Ramos (cell line): ENCODE measurements around the gene GHRL.

ENCODE experiments used
- in situ Hi-C: fragments of 300-500 bp; cut with MboI; formaldehyde crosslinking; loops from one replicate; pipeline ENCODE4 v1.14.3; 2022; ENCODE audit warnings: low sequenced_read_pairs; ENCODE audit not compliant: unreplicated experiment

The GHRL gene

GRCh38 chr3:10329495-10330015 is 36.8 kb upstream of the GHRL start:
- in situ Hi-C loops, result loop anchor here (25.0 kb wide), 1 partner anchor 183 kb away; the partner anchor contains the start of gene ATP2B2

GRCh38 chr3:10328460-10329071 is 35.8 kb upstream of the GHRL start:
- in situ Hi-C loops, result loop anchor here (25.0 kb wide), 1 partner anchor 184 kb away; the partner anchor contains the start of gene ATP2B2

- in situ Hi-C loops, result loop anchor here (25.0 kb wide), 1 partner anchor 185 kb away; the partner anchor contains the start of gene ATP2B2
Measured at GRCh38 chr3:10327592-10327991, 34.8 kb upstream of the GHRL start.

GRCh38 chr3:10322352-10322710 is 29.6 kb upstream of the GHRL start:
- in situ Hi-C loops, result no loop called here

GRCh38 chr3:10321630-10322351 is 29.0 kb upstream of the GHRL start:
- in situ Hi-C loops, result no loop called here

- in situ Hi-C loops, result no loop called here
Measured at GRCh38 chr3:10320320-10320677, 27.6 kb upstream of the GHRL start.

- in situ Hi-C loops, result no loop called here
Measured at GRCh38 chr3:10319804-10320203, 27.1 kb upstream of the GHRL start.

GRCh38 chr3:10319251-10319650 is 26.5 kb upstream of the GHRL start:
- in situ Hi-C loops, result no loop called here

- in situ Hi-C loops, result no loop called here
Measured at GRCh38 chr3:10317961-10318350, 25.2 kb upstream of the GHRL start.

- in situ Hi-C loops, result no loop called here
Measured at GRCh38 chr3:10317311-10317960, 24.7 kb upstream of the GHRL start.

GRCh38 chr3:10315771-10316344 is 23.1 kb upstream of the GHRL start:
- in situ Hi-C loops, result no loop called here

GRCh38 chr3:10315101-10315500 is 22.4 kb upstream of the GHRL start:
- in situ Hi-C loops, result no loop called here

- in situ Hi-C loops, result no loop called here
Measured at GRCh38 chr3:10312861-10313260, 20.1 kb upstream of the GHRL start.

- in situ Hi-C loops, result no loop called here
Measured at GRCh38 chr3:10312391-10312790, 19.6 kb upstream of the GHRL start.

- in situ Hi-C loops, result no loop called here
Measured at GRCh38 chr3:10311710-10312109, 19.0 kb upstream of the GHRL start.

GRCh38 chr3:10310578-10310977 is 17.8 kb upstream of the GHRL start:
- in situ Hi-C loops, result no loop called here

GRCh38 chr3:10309736-10310135 is 17.0 kb upstream of the GHRL start:
- in situ Hi-C loops, result no loop called here

GRCh38 chr3:10308678-10309077 is 15.9 kb upstream of the GHRL start:
- in situ Hi-C loops, result no loop called here

- in situ Hi-C loops, result no loop called here
Measured at GRCh38 chr3:10306156-10306555, 13.4 kb upstream of the GHRL start.

GRCh38 chr3:10305331-10305902 is 12.7 kb upstream of the GHRL start:
- in situ Hi-C loops, result no loop called here

GRCh38 chr3:10304905-10305304 is 12.2 kb upstream of the GHRL start:
- in situ Hi-C loops, result no loop called here
